GM21390 (cell line): Measurements from ENCODE around the gene MAP3K5.
"Not testable (repeated sequence)": the region's sequence is repeated elsewhere in the genome, so short reads cannot be mapped to it uniquely, and the experiment has no call there.

Source experiments
- ATAC-seq: cut with Tn5 transposase; IDR thresholded peaks from one replicate; pipeline ENCODE4 v1.9.1; 2021; ENCODE audit not compliant: unreplicated experiment

The MAP3K5 gene

DNA sequence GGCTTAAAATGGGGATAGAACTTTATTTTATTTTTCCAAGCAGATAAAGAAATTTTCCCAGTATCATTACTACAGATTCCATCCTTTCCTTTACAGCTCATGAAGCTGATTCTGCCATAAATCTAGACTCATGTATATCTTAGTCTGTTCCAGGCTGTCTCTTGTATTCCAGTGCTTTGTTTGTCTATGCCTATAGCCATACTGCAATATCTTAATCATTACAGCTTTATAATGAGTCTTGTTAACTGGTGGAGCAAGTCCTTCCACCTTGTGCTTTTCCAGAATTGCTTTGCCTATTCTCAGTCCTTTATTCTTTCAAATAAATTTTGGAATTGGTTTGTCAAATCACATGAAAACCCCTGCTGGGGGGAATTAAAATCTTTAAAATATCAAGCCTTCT is 99.2 kb downstream of the MAP3K5 start:
- ATAC-seq: no peak

DNA sequence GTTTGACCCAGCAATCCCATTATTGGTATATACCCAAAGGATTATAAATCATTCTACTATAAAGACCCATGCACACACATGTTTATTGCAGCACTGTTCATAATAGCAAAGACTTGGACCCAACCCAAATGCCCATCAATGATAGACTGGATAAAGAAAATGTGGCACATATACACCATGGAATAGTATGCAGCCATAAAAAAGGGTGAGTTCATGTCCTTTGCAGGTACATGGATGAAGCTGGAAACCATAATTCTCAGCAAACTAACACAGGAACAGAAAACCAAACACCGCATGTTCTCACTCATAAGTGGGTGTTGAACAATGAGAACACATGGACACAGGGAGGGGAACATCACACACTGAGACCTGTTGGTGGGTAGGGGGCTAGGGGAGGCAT is 104.4 kb downstream of the MAP3K5 start:
- not testable (repeated sequence) for ATAC-seq

DNA sequence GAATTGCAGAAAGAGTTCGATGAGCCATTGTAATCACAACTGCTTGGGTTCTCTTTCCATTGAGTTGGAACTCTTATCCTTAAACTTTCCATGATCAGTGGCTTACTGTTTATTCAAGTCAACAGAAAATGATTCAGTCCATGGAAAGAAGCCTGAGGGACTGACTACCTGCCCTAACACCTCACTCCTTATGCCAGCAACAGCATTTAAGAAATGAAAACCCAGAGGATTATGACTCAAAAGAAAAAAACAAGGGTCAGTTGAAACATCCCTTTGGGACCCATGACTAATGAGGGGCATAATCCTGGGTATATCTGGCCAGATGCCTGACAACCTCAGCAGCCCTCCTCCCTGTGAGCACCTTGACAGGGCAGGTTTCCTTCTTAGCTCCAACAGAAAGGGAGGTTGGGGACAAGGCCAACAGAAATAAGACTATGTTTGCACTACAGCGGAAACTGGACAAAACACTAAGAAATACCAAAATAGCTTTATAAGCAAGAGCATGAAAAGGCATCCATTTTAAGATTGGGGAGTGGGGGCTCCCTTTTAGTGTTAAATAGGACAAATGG is 106.7 kb downstream of the MAP3K5 start:
- ATAC-seq: no peak

DNA sequence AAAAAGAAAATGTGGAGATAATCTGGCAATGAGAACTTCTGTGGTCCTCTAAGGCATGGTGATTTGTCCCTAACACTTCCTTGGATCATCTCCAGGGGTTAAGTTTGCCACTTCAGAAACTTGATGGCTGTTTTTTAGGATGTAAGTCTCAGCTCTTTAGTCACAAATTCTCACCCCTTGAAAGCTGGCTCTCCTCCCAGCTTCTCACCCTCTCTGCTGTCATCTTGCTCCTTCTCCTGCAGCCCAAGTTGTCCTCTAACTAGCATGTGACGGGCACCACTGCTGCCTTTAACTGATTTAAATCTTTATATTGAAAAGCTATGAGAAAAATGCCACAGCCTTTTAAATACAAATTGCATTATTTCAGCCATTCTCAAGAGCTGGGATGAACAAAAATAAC is 107.8 kb downstream of the MAP3K5 start:
- ATAC-seq: no peak

DNA sequence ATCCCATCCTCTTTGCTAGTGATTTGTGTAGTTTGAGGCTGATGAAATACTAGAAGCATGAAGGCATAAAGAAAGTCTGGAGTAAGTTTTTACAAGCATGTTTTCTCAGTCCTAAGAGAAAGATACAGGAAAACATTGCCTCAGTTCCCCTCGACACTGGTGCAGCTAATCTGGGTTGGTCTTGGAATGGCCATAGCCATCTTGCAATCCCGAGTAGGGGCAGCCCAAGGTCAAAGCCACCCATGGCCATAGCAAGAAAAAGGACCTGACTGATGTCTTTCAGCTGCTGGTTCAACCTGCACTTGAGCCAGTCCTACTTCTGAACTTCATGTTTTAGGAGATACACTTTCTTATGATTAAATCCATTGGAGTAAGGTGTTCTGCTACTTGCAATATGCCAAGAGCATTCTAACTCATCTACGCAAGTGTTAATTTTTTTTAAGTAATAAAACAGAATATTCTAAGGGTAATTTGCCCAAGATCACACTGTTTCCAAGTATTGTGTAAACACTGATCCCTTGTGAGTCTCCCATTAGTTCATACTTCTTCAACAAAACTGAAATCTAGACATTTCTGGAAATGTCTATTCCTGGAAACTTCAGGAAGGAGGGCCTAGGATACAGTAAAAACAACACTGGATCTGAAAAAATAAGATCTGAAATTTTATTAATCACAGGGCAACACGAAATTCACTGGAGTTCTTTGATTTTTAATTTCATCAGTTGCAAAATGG is 108.9 kb downstream of the MAP3K5 start:
- no peak for ATAC-seq

DNA sequence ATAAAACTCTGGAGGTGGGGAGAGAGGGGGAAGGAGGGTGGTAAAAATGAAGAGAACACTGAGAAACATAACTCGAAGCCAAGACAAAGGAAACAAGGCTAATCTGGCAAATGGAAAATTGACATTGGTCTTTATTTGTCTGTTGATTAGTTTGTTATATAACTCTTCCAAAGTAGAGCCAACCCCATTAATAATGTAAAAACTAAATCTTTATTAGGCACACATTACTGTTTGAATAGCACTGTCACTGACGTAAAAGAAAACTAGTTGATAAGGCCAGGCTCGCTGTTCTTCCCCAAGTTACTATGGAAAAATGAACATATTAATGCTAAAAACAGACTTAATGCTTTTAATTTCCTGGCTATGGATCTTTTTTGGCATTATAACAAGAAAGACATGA is 110.0 kb downstream of the MAP3K5 start:
- no peak for ATAC-seq

DNA sequence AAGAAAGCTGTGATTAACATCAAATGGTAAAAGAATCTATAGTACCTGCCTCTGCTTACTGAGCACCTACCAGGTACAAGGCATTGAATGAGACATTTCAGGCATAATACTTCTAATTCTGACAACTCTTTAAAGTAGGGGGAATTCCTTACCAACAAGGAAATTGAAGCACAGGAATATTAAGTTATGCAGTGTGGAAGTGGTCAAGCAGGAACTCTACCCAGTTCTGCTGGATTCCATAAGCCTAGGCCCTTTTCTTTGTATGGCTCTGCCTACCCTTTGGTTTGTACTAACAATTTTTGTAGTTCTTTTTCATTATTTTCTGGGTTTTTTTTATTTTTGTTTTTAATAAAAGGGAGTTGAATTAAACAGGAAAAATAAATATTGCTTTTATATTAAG is 114.5 kb downstream of the MAP3K5 start:
- ATAC-seq: no peak

DNA sequence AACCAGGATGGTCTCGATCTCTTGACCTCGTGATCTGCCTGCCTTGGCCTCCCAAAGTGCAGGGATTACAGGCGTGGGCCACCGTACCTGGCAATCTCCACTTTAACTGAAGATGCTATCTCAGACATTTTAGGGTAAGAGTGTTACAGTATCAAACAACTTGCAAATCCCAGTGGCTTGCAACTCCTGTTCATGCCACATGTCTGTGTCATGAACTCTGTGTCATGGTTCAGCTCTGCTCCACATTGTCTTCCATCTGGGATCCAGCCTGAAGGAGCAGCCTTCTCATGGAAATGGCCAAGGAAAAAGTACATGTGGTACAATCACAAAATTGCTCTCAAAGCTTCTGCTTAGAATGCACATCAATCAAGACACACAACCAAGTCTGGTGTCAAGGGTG is 114.9 kb downstream of the MAP3K5 start:
- ATAC-seq: no peak

DNA sequence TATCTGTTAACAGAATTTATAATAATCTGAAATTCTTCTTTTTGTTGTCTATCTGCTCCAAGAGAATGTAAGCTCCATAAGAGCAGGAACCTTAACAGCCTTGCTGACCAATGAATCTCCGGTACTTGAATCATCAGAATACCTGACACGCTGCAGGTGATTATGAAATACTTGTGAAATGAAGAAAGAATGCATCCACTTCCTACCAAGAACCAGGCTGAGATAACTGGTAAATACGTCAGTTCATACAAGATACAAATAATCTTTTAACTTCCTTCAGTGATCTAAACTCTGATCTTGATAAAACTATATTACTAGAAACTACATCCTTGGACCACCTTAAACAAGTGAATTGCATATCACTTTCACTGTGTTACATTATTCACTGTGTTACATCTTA is 116.2 kb downstream of the MAP3K5 start:
- no peak for ATAC-seq

DNA sequence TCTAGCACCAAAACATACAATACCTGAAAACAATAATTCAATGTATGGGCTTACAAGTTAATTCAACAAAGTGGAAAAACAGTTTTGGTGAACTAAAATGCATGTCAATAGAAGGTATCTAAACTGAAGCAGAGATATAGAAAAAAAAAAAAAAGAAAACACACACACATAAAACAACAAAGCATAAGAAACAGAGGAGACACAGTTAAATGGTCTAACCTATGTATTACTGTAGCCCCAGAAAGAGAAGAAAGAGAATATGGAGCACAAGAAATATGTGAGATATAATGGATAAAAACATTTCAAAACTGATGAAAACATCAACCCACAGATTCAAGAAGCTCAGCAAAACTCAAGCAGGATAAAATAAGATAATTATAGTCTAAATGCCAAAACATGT is 118.7 kb downstream of the MAP3K5 start:
- ATAC-seq: no peak

DNA sequence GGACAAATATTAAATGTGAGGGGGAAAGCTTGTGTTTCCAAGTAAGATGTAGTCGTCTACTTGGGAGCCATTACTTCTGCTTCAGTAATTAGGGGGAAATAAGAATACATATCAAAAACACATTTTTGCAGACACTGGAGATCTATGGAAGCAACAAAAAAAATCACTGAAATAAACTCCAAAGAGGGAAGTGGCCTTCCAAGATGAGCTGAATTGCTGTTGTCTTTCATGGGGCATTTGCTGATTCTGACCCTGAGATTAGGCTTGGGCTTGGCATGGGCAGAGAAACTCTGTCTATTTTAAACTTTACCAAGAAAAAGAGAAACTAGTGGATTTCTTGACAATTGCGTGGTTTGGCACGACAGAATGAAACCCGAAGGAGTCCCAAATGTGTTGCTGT is 120.1 kb downstream of the MAP3K5 start:
- no peak for ATAC-seq

DNA sequence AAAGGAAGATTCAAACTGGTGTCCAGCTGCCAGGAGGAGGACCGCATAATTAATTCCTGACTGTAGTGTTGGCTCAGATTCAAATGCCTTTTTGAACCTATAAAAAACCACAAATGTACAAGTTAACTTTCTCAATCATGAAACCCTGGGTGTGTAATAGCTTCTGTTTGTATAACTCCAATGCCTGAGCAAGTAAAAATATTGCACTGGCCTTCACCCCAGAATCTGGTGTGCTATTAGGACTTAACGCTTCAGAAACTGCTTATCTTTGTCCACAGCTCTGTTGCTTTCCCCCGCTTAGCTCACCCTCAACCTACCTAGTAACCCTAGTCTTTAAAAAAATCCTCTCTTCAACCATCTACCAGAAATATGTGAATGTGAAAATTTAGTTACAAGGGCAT is 123.0 kb downstream of the MAP3K5 start:
- no peak for ATAC-seq

DNA sequence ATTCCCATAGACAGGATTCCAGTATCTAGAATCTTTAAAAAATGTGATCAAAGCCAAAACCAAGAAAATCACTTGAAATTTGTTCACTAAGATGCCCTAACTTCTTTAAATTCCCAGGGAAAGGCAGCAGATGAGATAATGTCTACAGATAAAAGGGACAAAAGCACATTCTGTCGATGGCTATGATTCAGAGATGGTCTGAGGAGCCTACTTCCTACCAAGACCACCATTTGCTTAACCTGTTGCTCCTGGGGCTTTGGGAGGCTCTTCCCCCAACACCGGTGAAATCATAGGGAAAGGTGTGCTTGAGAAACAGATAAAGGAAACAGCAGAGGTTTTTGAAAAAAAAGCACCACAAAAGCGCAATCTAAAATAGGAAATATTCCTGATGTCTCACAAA is 123.7 kb downstream of the MAP3K5 start:
- no peak for ATAC-seq

DNA sequence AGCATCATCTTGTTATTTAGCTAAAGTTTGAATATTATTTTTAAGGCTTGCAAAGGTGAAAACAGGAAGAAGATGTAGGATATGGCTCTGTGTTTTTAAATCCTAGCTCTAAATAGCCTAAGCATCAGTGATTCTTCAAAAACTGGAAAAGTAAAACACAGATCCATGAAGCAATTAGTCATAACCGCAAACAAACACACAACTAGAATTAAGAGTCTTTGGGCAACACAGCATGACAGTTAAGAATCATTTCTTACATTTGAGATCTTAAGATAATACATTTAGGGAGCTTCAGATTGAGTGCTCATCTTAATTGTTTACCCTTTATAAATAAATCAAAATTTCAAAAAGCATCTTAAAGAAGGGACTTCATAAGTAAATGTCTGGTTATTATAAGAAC is 126.2 kb downstream of the MAP3K5 start:
- no peak for ATAC-seq

DNA sequence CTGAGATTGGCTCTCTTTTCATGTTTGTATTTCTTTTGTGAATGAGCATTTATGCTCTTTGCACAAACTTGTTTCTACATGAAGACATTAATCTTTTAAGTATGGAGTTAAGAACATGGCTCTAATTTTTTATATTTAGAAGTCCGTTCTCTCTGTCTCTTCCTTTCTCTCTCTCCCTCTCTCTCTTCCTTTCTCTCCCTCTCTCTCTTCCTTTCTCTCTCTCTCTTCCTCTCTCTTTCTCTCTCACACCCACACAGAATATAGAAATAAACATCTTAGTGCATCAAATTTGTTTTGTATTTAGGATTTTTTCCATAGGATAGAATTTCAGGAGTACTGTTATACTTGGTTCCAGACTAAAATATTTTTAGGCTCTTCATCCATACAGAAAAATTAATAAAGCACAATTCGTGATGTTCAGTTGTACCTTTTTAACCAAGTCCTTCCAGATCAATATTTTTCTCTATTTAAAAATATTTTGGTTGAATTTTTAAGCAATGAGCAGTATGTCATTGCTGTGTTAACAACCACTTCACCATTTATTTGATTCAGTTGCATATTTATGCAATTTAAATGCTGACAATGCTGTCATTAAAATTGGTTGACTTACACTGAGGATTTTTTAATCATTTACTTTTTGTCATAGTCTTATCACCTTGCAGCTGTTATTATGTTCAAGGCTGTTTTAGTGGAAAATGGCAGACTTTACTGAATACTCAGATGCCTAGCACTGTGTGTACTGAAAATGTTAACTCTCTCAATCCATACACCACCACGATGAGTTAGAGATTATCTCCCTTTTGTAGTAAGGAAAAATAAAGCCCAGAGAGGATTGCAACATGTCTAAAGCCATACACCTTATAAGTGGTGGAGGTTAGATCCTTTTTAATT is 129.7 kb downstream of the MAP3K5 start:
- ATAC-seq: no peak

DNA sequence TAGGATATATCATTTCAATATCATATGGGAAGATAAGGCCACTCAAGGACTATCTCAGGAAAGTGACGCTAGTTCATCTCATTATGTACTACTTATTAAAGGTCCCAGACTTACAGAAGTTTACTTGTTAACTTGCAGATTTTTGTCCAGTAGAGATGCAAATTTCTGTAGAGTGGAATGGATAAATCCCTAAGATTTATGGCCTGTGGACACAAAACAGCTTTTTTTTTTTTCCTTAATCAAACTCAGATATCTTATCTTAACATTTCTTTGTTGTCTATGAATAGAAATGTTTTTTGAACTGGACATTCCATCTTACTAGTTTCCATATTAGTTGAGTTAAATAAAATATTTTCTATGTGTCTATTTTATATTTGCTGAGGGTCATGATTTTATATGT is 131.6 kb downstream of the MAP3K5 start:
- ATAC-seq: no peak

DNA sequence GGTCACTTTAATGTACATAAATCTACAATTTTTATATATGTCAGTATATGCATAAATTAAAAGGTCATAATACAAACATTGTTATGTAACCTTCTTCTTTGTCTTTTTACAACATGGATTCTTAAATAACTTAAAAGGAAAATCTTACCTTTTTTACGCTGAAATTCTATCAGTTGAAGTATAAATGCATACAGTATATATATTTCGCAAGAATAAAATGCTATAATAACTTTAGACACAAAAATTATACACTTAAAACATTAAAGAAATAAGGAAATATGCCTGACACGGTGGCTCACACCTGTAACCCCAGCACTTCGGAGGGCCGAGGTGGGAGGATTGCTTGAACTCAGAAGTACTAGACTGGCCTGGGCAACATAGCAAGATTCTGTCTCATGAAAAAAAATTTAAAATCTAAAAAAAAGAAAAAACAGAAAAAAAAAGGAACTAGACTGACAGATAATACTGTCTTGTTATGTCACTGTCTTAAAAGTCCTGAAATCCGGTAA is 132.2 kb downstream of the MAP3K5 start:
- no peak for ATAC-seq

DNA sequence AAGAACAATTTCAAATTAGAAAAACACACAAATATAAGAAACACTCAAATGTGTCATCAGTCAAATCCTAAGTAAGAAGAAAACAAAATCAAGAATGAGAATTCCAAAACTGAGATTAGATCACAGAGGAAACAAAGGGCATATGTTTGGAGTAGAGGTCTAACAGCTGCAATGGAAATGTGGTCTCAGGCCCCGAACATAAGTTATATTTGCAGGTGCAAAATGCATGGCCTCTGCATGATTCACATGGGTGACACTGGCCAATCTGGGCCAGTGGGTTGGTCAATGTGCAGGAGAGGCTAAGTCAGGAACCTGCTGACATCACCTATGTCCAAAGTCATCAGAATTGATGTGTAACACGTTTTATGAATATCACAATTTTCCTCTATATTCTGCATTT is 133.6 kb downstream of the MAP3K5 start:
- ATAC-seq: no peak

DNA sequence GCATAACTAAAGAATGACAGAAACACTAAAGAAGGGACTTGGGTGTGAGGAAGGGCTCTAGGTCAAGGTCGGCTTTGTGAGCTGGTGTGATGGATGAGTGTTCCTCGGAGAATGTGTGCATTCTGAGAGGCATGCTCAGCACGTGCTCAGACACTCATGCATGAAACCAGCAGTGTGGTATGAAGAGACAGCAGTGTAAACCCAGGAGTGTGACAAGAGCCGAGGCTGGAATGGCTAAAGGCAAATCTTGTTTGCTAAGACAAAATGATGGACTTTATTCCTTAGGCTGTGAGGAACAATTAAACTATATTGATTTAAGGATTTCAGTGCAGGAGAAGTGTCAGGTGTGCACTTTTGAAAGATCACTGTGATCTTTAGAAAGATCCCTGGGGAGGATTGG is 134.6 kb downstream of the MAP3K5 start:
- ATAC-seq: no peak

DNA sequence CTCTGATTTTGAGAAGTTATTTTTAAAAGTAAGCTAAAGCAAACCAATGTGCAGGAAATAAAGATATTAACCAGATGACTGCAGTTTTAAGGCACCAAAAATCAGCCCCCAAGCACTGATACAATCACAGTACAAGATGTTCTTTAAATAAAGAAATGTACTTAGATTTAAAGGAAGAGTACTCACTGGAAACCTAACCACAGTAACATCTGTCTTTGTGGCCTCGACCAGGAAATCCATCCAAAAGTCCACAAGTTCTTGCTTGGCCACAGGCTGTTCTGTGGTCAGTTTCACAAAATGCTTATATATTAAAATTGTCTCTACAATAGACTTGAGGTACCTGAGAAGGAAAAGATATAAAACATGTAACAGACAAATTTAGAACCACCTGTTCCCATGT is 136.2 kb downstream of the MAP3K5 start:
- no peak for ATAC-seq

DNA sequence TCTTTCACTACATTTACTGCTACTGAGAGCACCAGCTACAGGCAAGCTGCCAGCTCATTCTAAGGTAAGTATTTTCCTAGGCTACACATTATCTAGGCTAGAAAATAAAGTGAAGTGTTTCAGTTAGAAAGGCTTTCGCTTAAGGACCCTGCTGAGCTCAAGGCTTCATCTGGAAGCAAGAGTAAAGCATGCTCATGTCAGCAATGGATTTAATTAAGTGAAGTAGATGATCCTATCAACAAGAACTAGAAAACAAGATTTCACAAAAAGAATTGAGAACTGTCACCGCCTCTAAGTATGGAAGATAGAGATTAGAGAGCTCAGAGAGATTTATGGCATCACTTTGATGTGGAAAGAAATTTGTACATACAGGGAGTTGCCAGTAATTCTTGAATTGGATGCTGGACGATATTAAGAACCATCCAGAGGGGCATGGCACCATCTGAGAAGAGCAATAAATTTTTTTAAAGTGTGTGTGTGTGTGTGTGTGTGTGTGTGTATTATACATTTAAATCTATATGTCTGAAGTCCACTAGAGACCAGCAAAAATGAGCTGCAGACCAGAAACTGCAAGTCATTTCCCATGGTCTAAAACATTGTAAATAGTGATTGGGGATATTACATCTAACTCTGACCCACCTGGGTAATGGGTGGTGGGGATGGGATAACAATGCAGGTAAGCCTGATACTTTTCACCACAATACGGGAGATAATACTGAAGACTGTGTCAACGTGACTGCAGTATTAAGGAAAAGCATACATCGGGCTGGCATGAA is 136.8 kb downstream of the MAP3K5 start:
- no peak for ATAC-seq
